GM18909 (cell line): ENCODE data around the gene MYLK.

Experiments used
- ATAC-seq: cut with Tn5 transposase; IDR thresholded peaks from one replicate; pipeline ENCODE4 v1.9.1; 2021; ENCODE audit warnings: mild to moderate bottlenecking; ENCODE audit not compliant: unreplicated experiment, poor library complexity

The MYLK gene

DNA sequence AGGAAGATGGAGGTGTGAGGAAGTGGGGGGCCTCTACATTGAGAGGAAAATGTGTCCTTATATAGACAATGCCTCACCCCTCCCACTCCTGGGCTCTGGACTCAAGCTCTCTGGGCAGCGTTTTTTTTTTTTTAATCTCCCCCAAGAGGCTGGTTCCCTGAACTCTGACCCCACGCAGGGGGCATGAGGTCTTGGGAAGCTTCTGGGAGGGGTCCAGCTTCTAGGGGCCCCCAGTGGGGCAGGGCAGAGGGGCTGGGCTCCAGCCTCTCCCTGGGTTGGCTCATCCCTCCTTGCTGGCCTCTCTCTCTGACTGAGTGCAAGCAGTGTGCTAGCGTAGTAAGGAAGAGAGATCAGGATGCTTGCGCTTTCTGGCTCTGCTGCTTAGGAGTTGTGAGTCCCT, 197.9 kb downstream of the MYLK start:
- ATAC-seq = no peak

DNA sequence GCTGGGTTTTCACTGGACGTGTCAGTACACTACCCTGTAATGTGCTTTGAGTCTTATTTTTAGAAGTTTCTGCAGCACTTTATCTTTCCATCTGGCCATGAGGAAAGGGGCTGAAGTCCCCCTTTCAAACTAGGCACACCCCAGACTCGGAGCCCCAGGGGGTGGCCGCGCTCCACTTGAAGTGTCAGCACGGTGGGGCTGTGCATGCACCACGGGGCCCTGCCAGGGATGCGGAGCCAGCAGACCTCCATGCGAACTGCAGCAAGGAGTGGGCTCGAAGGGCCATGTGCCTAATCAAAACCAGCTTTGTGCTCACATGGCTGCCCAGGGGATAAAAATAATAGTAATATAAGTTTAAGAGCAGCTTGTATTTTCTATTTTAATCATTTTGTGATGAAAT, 198.4 kb downstream of the MYLK start:
- no peak for ATAC-seq

DNA sequence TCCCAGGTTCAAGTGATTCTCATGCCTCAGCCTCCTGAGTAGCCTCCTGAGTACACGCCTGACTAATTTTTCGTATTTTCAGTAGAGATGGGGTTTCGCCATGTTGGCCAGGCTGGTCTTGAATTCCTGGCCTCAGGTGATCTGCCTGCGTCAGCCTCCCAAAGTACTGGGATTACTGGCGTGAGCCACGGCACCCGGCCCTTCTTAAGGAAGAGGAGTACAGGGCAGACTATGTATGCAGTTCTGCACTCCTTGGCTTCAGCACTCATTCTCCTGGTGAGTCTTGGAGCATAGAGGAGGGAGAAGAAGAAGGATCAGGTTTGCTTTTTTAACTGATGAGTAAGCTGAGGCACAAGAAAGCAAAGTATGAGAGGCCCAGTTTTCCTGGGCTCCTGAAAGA, 199.5 kb downstream of the MYLK start:
- ATAC-seq = no peak

DNA sequence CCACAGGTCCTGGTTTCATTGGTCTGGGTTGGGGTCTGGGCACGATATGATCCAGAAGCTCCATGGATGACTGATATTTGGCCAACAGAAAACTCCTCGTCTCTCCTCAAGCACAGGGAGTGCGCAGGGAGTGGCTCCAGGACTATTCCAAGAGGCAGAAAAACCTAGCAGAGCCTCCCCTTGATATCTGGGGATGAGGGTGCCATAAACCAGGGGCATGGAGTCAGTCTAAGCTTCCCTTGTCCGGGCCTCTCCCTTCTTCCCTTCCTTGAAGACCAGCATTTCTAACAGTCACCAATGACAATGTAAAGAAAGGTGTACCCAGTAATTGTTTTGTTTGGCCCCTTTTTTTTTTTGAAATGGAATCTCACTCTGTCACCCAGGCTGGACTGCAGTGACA, 199.9 kb downstream of the MYLK start:
- ATAC-seq = no peak

DNA sequence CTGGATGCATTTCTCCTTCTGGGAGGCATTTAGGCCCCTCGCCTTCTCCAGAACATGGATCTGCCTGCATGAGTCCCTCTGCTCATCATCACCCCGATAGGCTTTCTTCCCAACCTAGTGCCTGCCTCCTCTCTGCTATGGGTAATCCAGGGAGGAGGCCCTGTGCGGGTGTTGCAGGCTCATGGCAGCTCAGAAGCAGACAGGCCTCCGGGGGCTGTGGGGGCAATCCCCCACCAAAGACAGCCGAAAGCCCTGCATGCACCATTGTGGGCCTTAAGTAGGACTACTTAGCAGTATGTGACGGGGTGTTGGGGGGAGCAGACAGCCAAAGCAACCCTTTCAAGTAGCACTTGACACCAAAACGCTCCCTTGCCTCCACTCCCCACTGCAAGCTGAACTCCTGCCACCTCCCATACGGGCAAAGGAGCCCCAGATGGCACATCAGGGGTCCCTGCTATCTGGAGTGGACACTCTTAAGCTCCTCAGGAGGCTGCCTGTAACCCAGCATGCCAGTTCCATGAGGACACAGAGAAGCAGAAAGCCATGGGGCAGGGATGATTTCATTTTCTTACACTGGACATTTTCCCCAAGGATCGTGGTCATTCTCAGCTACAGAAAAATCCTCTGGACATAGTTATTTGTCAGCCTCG, 200.5 kb downstream of the MYLK start:
- ATAC-seq = no peak

DNA sequence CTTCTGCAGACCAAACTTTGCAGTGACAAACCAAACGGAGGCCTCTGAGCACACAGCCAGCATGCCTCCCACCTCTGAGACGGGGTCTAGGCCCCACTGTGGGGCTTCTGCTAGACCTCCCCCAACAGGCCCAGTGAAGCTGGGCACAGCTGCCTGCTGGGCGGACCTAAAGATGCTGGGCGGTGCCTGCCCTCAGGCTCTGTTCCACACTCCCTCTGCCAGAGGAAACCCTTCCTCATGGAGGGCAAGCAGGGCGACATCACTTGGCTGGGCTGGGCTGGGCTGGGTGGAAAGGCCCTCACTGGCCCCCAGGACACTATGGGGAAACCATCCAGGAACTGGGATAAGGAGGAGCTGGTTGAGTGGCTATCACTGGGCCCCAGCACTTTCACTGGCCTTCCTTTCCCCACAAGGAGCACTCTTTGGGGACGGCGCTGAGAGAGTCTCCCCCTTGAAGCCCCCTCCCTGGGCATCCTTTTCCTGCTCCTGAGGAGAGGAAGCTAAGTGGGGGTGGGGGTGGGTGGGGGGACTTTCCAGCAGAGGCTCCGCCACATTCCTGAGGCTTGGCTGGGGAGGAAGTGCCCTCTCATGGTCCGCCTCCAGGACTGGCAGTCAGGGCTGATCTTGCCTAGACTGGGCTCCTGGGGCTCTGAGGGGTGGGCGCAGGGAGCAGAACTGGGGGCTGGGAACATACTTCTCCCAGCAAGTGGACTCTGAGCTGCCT, 201.2 kb downstream of the MYLK start:
- ATAC-seq = no peak

DNA sequence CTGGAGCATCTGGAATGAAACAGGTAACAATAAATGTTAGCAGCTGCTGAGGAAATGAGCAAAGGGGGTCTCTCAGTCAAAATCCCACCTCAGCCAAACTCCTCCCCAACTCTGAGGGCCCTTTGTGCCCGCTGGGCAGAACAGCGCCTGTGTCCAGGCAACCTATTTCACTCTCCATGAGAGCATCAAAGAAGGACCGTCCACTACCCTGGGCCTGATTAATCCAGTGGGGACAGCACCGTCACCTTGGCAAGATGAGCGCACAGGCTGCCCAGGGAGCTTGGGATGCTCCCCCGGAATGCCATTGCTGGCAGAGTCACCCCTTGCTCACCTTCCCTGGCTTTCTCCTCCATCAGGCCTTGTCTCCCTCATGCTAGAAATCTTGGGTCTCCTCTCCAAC, 201.8 kb downstream of the MYLK start:
- no peak for ATAC-seq

DNA sequence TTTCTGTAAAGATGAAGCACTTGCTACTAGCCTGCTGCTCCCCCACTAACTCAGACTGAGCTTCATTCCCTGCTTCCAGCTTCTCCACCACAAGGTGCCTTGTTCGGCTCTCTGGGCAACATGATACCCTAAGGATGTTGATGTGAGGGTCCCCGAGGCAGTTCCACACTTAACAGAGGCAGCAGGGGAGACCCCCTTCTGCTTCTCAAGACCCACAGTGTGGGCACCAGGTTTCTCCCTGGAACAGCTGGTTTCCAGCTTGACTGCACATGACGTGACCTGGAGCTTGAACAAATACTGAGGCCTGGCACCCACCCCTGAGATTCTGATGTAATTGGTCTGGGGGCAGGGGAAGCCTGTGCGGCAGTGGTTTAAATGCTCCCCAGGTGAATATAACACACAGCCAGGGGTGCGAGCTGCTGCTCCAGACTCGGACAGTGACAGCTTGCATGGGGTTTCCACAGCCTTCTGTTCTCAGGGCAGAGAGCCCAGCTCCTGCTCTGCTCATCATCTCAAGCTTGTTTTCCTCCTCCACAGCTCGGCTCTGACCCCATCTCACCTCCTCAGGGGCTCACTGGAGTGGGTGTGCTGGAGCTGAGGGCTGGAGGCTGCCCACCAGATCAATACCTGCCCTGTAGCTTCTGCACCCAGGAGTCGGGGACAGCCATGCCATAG, 204.3 kb downstream of the MYLK start:
- ATAC-seq = no peak

DNA sequence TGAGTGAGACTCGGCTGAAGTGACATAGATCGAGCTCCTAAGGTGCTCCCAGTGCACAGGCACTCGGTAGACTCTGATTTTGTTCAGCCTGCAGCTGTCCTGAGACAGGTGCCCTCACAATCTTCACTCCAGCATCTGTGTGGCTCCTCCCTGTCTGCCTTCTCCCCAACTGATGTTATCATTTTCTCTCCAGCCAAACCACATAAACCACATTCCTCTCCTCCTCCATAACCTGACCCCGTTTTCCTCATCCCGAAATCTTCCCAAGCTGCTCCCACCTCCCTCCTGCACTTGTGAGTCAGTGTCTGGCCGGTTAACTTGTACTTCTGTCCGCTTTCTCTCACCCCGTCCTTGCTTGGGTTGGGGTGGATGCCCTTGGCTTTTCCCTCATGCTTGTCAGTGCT, 206.0 kb downstream of the MYLK start:
- ATAC-seq = no peak

DNA sequence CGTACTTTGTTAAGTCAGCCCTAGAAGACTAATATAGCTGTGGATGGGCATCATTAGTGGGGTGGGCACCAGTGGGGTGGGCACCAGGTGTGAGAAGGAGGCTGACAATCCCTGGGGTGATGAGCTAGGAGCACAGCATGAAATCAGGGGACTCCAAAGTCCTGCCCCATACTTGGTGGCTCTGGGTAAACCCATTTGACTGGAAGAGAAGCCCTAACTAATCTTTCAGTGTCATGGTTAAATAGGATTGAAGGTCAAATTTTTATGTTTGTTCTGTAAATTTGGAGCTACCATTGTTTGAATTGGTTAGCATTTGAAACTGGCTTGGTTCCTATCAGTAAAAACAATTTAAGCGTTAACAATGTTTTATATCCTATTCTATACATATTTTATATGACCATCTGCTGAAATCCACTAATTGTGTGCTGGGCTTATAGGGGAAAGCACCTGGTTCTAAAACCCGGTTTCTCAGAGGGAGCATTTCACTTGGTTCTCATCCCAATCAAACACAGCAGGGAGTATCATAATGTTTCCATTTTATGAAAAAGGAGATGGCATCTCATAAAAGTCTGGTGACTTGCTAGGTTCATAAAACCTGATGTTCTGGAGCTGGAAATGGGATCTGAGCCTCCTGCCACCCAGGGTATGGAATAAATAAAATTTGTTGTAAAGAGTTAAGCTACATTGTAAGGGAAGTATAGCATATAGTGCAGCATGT, 211.5 kb downstream of the MYLK start:
- ATAC-seq = no peak

DNA sequence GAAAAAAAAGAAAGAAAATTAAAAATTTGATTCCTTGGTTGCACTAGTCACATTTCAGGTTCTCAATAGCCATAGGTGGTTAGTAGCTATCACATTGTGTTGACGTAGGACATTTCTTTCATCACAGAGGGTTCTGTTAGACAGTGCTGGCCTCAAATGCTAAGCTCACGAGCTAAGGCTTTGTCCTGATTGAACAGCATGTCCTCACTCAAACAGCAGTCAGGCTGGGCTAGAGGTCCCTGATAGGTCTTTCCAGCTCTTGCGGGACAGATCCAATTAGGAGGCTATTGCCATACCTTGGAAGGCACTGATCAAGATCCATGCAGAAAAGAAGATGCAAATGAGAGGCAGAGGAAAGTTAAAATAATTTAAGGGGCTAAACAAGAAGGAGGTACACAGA, 213.4 kb downstream of the MYLK start:
- ATAC-seq = no peak

DNA sequence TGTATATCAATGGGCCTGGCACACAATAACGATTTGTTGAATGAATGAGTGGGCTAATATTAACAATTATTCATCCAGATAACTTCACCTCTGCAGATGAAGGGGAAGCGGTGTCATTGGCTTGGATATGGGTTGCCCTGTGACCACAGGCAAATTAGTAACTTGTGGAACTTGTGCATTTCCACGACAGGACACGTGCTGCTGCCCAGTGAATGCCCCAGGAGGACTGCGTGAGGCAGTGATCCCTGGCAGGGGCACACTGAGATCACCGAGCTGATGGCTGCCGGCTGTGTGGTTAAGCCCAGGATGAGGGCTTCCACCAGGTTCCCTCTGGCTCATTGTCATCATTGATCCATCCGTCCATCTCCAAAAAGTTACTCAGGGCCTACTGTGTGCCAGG, 215.2 kb downstream of the MYLK start:
- ATAC-seq = no peak

DNA sequence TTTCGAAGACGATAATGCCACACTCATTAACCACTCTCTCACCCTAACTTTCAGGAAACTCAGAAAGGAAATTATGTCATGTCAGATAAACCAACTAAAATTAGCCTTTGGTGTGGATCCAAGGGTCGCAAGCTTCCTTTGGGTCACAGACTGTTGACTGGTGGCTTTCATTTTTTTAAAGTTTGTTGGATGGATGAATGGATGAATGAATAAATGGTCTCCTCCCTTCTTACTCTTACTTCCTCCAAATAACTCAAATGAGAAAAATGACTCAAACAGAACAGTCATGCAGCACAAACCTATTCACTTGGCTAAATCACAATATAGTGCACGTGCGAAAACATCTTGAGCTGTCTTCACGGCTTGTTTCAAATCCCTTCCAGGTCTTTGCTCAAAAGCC, 216.3 kb downstream of the MYLK start:
- no peak for ATAC-seq

DNA sequence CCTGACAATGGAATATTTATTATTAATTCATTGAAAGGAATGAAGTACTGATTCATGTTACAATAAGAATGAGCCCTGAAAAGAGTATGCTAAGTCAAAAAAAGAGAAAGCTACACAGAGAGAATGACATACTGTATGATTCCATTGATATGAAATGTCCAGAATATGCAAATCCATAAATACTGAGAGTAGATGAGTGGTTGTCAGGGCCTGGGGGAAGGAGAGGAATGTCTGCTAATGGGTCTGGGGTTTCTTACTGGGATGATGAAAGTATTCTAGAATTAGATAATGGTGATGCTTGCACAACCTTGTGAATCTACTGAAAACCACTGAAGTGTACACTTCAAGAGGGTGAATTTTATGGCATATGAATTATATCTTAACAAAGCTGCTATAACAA, 219.4 kb downstream of the MYLK start:
- no peak for ATAC-seq

DNA sequence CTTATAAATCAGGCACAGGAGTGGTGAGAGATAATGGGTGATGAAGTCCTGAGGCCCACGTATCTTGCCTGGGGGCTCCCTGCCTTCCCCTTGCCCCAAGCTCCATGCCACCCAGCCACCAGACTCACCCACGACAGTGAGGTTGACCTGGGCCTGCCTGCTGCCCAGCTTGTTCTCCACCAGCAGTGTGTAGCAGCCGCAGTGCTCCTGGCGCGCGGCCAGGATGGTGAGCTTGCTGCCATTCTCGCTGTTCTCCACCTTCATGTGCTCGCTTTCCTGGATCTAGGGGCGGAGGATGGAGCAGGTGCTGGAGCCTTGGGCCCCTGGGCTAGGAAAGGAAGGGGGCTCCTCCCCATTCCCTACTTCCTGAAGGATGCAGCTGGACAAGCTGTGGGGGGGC, 220.2 kb downstream of the MYLK start:
- no peak for ATAC-seq

DNA sequence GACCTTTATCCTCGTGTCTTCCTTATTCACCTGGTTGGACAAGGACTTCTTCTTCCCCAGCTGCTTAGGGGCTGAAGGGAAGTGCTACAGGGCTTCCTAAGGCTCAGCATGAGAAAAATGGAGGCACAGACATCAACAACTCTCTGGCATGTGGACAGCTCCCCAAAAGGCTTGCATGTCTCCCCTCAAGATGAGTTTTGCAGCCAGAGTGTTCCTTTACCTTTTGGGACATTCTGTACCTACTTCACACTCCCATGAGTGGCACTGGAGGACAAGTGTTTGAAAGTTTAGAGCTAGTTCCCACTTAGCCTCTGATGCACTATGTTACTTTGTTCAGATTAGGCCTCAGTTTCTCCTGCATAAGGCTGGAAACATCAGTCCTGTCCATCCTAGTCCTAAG, 222.2 kb downstream of the MYLK start:
- no peak for ATAC-seq

DNA sequence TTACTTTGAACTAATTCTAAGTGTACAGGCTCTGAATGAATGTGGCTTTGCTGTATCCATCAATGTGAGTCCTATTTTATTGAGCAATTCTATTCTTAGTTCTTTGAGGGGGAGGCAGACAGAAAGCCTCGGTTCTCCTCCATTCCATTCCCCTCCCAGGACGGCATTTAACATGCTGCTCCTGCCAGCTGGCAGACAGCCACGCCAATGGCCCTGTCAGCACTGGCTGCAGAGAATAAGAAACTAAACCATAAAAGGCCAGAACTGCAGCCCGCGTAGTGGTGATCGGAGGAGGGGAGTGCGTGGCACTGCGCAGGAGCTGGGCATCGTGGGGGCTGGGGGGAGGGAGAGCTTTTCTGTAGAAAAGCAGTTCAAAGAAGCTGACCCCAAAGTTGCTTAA, 223.2 kb downstream of the MYLK start:
- no peak for ATAC-seq

DNA sequence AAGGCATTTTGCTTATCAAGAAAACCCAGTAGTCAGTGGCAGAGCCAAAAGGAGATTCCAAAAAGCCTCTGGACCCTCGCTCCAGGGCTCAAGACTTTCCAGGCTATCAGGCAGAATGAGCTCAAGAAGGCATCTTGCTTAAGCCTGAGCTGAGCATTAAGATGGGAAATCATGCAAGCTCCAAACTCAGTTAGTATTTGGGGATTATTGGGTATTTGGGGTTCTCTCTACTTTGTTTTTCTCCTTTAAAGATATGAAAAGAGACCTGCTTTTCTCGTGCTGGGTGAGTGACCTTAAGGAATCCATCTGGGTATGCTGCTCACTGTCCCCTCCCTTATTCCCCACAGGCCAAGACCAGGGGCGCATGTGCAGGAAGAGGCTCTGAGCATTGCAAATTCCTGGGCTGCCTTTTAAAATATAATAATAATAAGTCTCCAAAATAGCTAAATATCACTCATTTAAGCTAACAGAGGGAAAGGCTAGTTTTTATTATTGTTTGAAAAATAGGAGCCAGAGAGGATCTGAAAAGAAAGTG, 223.9 kb downstream of the MYLK start:
- no peak for ATAC-seq

DNA sequence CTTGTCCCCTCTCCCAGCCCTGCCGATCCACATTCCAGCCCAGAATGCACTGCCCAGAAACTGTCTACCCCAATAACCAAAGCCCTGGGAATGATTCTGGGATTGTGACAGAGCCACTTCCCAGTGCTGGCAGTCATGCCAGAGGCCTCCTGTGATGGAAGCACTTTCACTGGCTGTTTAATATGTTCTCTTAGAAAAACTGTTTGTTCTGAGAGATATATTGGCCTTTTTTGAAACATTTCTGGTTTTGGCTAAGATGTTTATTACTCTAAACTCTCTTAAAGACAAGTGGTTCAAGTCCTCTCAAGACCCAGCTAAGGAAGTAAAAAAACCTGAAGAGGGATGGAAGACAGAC, 225.3 kb downstream of the MYLK start:
- ATAC-seq = no peak

DNA sequence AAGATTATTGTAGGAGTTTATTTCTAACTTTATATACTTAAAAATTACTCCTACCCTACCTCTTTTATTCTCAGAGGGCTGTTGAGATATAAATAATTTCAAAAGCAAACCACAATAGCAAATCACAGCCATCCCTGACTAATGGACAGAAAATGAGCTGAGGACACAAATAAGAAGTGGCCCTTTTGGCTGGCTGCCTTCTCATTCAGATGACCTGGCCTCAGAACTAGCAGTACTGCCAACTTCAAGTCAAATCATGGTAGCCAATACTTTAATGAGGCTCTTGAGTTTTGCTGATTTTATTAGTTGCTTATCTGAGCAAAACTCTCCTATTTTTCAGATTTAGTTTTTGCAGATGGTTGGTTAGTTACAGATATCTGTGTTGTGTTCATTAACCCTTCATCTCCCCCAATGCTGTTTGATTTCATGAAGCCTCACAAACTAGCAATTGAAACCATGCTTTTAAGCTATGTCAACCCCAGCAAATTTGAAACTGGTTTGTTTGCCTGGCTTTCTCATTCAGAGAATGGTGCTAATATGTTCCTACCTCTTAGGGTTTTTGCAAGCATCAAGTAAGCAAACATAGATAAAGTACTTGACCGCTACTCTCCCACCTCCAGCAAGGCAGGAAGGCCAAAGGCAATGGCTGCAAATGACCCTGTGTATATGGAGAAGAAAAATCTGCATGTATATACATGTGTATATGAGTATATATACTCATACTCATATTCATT, 225.8 kb downstream of the MYLK start:
- ATAC-seq = no peak
